WTC11 (cell line): ENCODE results near the gene OR2V2. TPM values are rescaled to one million over a fixed set of nuclear protein-coding genes. Genes with fewer than 3 reads are reported as not detected.
A peak's percentile ranks its signal among the peaks of the same experiment; 100 is the strongest.
"Not testable (repeated sequence)": the region's sequence is repeated elsewhere in the genome, so short reads cannot be mapped to it uniquely, and the experiment has no call there.

Source experiments
- ATAC-seq: fragments of 200-7000 bp; cut with Tn5 transposase; 2 replicates; pipeline ENCODE4 v1.10.0; 2021; ENCODE audit warnings: mild to moderate bottlenecking, moderate library complexity
- Bru-seq: library from RNA; stranded (reverse); fragments of 400-500 nt; gene quantifications from one replicate; lab custom pipeline; 2021; lab: Mats Ljungman, UMichigan
- CTCF ChIA-PET: fragments of 300-600 bp; sonication (Branson Sonifier 250); formaldehyde crosslinking; loops from one replicate; lab custom pipeline; 2021; ENCODE audit warnings: antibody characterized with exemption; lab: Charles Lee
- POLR2A ChIA-PET: fragments of 350-600 bp; sonication (Branson Sonifier 250); formaldehyde crosslinking; loops from one replicate; lab custom pipeline; 2021; ENCODE audit warnings: antibody characterized with exemption; lab: Charles Lee
- DNase-seq: peaks from one replicate; pipeline ENCODE4 v3.0.0; 2021; ENCODE audit warnings: low spot score
- H3K27ac Mint-ChIP-seq: 2 replicates; pipeline ENCODE4 v1.8.0; 2021; ENCODE audit warnings: mixed read lengths
- H3K27me3 Mint-ChIP-seq: 2 replicates; pipeline ENCODE4 v1.8.0; 2021; ENCODE audit warnings: low read depth, mild to moderate bottlenecking, moderate library complexity, mixed read lengths
- H3K36me3 Mint-ChIP-seq: 2 replicates; pipeline ENCODE4 v1.8.0; 2021; ENCODE audit warnings: mixed read lengths
- H3K4me1 Mint-ChIP-seq: 2 replicates; pipeline ENCODE4 v1.8.0; 2022; ENCODE audit warnings: mixed read lengths
- H3K4me3 Mint-ChIP-seq: 2 replicates; pipeline ENCODE4 v1.8.0; 2021; ENCODE audit warnings: mild to moderate bottlenecking, moderate library complexity, mixed read lengths
- H3K9me3 Mint-ChIP-seq: 2 replicates; pipeline ENCODE4 v1.8.0; 2021; ENCODE audit warnings: mixed read lengths
- EMX1 ChIP-seq: fragments of 250-450 bp; sonication (Bioruptor Pico); IDR thresholded peaks from 2 replicates; pipeline ENCODE4 v1.8.0; 2021; ENCODE audit warnings: mild to moderate bottlenecking
- GRHL2 ChIP-seq: fragments of 250-450 bp; sonication (Bioruptor Pico); IDR thresholded peaks from 2 replicates; pipeline ENCODE4 v1.8.0; 2022; ENCODE audit warnings: mild to moderate bottlenecking, moderate library complexity; ENCODE audit not compliant: insufficient replicate concordance, severe bottlenecking
- NR2C2 ChIP-seq: sonication (generic); formaldehyde crosslinking; IDR thresholded peaks from 2 replicates; pipeline ENCODE4 v1.8.0; 2022; ENCODE audit warnings: mild to moderate bottlenecking, missing genetic modification reagents
- PRRX2 ChIP-seq: fragments of 250-450 bp; sonication (Bioruptor Pico); IDR thresholded peaks from 2 replicates; pipeline ENCODE4 v1.8.0; 2021; ENCODE audit warnings: mild to moderate bottlenecking
- TCF7 ChIP-seq: sonication (generic); formaldehyde crosslinking; IDR thresholded peaks from 2 replicates; pipeline ENCODE4 v1.8.0; 2022; ENCODE audit warnings: mild to moderate bottlenecking, low read depth, missing genetic modification reagents, moderate library complexity
- ZNF396 ChIP-seq: fragments of 250-450 bp; sonication (Bioruptor Pico); IDR thresholded peaks from 2 replicates; pipeline ENCODE4 v1.8.0; 2021; ENCODE audit warnings: mild to moderate bottlenecking, moderate library complexity, borderline replicate concordance
- ZNF416 ChIP-seq: fragments of 250-450 bp; sonication (Bioruptor Pico); IDR thresholded peaks from 2 replicates; pipeline ENCODE4 v1.9.0; 2021; ENCODE audit warnings: mild to moderate bottlenecking, inconsistent platforms
- long read RNA-seq, 3 experiments: library from RNA in 1 of 3; library from capped mRNA in 1 of 3; library from polyadenylated mRNA in 1 of 3; unstranded in 2 of 3; stranded (forward) in 1 of 3; transcript quantifications; one replicate each; pipeline ENCODE4 v2.0.0, GENCODE V29; 2021
- total RNA-seq: library from RNA; stranded (reverse); gene quantifications from 3 replicates; pipeline ENCODE4 v1.2.3, GENCODE V29; 2021
- TF ChIP-seq, protein P1 (sequence below): sonication (generic); formaldehyde crosslinking; IDR thresholded peaks from 2 replicates; pipeline ENCODE4 v1.8.0; 2023; ENCODE audit warnings: missing genetic modification reagents, mild to moderate bottlenecking, borderline replicate concordance
- TF ChIP-seq, protein P2 (sequence below): fragments of 250-450 bp; sonication (Bioruptor Pico); IDR thresholded peaks from 2 replicates; pipeline ENCODE4 v1.9.0; 2021; ENCODE audit warnings: mild to moderate bottlenecking
- TF ChIP-seq, protein P3 (sequence below): sonication (generic); formaldehyde crosslinking; conservative IDR thresholded peaks from 2 replicates; pipeline ENCODE4 v1.8.1; 2022; ENCODE audit warnings: mild to moderate bottlenecking, missing genetic modification reagents
- TF ChIP-seq, protein P4 (sequence below): sonication (generic); formaldehyde crosslinking; IDR thresholded peaks from 2 replicates; pipeline ENCODE4 v1.8.1; 2023; ENCODE audit warnings: mild to moderate bottlenecking, moderate library complexity, missing genetic modification reagents

The OR2V2 gene, protein sequence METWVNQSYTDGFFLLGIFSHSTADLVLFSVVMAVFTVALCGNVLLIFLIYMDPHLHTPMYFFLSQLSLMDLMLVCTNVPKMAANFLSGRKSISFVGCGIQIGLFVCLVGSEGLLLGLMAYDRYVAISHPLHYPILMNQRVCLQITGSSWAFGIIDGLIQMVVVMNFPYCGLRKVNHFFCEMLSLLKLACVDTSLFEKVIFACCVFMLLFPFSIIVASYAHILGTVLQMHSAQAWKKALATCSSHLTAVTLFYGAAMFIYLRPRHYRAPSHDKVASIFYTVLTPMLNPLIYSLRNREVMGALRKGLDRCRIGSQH
- not detected in 3 replicates for total RNA-seq
- Bru-seq, nascent RNA, result percentile 4 among the genes with signal in this experiment
- long read RNA-seq, experiment 1, result 0 reads
- long read RNA-seq, experiment 2, result 0 reads
- long read RNA-seq, experiment 3, result 0 reads

DNA sequence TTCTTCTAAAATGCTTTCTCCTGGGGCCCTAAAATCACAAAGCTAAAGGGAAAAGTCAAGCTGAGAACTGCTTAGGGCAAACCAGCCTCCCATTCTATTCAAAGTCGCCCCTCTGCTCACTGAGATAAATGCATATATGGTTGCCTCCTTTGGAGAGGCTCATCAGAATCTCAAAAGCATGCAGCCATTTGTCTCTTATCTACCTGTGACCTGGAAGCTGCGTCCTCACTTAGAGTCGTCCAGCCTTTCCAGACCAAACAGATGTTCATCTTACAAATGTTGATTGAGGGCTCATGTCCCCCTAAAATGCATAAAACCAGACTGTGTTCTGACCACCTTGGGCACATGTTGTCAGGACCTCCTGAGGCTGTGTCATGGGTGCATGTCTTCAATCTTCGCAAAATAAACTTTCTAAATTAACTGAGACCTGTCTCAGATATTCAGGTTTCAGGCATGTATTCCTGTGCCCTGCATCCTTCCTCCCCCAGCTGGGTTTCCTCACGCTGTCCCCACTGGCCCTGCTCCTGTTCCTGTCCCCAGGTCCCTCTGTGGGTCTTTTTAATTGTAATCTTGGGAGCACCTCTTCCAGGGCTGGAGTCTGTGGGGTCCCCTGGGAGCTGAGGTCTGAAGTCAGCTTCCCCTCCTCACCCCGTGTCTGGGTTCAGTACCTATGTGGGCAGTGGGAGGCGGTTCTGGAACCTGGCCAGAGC, at the start of gene OR2V2:
Gene OR2V2 (plus strand): TSS at position 660 of the 710 bp plus-strand sequence. CDS start 7,357 bp downstream, outside the sequence.
- Mint-ChIP-seq H3K9me3 (peaks cover 40% of the 10 kb centered on the region), H3K27me3 (peaks cover 28% of the 10 kb centered on the region)

DNA sequence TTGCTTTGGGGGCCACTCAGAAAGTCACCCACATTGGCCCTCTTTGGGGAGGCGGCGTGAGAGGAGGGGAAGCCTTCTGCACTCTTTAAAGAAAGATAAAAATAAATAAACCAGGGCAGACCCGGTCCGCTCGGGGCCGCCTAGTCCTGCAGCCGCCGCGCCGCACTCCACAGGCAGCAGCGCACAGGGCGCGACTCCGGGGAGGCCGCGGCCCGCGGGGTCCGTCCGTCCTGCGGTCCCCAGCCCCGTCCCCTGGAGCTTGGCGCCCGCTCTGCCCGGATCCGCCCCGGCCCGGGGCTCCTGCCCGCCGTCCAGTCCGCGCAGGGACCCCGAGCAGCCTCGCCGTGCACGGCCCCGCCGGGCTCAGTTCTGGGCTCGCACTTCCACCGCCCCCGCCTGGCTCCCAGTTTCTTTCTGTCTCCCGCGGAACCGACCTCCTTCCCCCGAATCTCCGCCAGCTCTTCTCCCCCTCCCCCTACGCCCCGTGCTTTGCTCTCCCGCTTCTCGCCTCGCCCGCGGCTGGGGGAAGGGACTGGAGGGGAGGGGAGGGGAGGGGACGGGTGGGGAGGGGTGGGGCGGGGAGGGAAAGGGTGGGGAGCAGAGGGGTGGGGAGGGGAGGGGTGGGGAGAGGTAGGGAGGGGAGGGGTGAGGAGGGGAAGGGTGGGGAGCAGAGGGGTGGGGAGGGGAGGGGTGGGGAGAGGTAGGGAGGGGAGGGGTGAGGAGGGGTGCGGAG, 49.5 kb upstream of the OR2V2 start:
- H3K36me3 Mint-ChIP-seq, H3K27ac Mint-ChIP-seq, POLR2A ChIA-PET, ATAC-seq, H3K9me3 Mint-ChIP-seq, DNase-seq, H3K4me1 Mint-ChIP-seq, CTCF ChIA-PET: not testable (repeated sequence)
- peaks cover 29% of the 10 kb centered on the region for H3K27me3 Mint-ChIP-seq
- peak overlapping the region; percentile 41; the same call in 1 of the 2 replicates for H3K4me3 Mint-ChIP-seq

More for the DNA sequence above, at the start of gene OR2V2:
- H3K4me3 Mint-ChIP-seq, ATAC-seq, DNase-seq, POLR2A ChIA-PET: not testable (repeated sequence)
- H3K36me3 Mint-ChIP-seq, result peaks cover 31% of the 10 kb centered on the region
- CTCF ChIA-PET, result interaction anchor here (1.3 to 2.0 kb wide), 2 partner anchors 9 to 21 kb away, joined by 3 to 7 read pairs; no protein-coding TSS in a partner anchor
- peaks cover 34% of the 10 kb centered on the region for H3K4me1 Mint-ChIP-seq
- 0 out of 2 replicates have a peak within 1 kb of the TSS, but pooled peaks have one; percentile 37 for H3K27ac Mint-ChIP-seq

DNA sequence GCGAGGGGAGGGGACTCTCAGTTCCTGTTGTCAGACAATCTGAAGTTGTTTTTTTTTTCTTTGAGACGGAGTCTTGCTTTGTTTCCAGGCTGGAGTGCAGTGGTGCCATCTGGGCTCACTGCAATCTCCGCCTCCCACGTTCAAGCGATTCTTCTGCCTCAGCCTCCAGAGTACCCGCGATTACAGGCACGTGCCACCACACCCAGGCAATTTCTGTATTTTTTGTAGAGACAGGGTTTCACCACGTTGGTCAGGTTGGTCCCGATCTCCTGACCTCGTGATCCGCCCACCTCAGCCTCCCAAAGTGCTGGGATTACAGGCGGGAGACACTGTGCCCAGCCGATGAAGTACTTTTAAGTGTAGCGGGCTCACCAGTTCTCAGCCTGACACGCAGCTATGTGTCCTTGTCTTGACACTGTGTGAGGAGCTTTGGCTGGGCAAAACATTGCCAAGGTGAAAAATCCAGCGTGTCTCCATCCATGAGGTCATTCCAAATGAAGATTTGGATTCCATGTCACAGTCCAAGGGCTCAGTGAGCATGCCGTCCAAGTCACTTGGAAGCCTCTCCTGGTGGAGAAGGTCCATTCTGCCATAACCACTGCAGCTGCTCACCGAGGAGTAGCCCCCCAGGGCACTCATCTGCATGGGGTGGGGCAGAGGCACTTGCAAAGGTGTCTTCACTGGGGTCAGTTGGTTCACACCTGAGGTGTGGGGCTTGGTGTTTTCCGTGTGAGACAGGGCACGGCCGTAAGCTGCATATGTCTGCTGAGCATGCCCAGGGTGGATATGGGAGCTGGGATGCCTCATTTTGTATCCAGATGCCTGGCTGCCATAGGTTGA, 48.4 kb upstream of the OR2V2 start:
- Mint-ChIP-seq H3K4me1 (peaks cover 11% of the 10 kb centered on the region), H3K36me3 (no peaks in the 10 kb centered on the region), H3K27ac (no peak overlapping the region), H3K9me3 (no peaks in the 10 kb centered on the region), H3K4me3 (peak overlapping the region; percentile 66), H3K27me3 (peaks cover 37% of the 10 kb centered on the region)
- POLR2A ChIA-PET, result interaction anchor here (0.6 kb wide), 1 partner anchor 239 kb away, joined by 3 read pairs; no protein-coding TSS in a partner anchor
- no peak for TF ChIP-seq ZNF396 (CRISPR knock-in tag)
- TF ChIP-seq, protein P1, sequence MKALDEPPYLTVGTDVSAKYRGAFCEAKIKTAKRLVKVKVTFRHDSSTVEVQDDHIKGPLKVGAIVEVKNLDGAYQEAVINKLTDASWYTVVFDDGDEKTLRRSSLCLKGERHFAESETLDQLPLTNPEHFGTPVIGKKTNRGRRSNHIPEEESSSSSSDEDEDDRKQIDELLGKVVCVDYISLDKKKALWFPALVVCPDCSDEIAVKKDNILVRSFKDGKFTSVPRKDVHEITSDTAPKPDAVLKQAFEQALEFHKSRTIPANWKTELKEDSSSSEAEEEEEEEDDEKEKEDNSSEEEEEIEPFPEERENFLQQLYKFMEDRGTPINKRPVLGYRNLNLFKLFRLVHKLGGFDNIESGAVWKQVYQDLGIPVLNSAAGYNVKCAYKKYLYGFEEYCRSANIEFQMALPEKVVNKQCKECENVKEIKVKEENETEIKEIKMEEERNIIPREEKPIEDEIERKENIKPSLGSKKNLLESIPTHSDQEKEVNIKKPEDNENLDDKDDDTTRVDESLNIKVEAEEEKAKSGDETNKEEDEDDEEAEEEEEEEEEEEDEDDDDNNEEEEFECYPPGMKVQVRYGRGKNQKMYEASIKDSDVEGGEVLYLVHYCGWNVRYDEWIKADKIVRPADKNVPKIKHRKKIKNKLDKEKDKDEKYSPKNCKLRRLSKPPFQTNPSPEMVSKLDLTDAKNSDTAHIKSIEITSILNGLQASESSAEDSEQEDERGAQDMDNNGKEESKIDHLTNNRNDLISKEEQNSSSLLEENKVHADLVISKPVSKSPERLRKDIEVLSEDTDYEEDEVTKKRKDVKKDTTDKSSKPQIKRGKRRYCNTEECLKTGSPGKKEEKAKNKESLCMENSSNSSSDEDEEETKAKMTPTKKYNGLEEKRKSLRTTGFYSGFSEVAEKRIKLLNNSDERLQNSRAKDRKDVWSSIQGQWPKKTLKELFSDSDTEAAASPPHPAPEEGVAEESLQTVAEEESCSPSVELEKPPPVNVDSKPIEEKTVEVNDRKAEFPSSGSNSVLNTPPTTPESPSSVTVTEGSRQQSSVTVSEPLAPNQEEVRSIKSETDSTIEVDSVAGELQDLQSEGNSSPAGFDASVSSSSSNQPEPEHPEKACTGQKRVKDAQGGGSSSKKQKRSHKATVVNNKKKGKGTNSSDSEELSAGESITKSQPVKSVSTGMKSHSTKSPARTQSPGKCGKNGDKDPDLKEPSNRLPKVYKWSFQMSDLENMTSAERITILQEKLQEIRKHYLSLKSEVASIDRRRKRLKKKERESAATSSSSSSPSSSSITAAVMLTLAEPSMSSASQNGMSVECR, result no peak
- TF ChIP-seq GRHL2 (CRISPR knock-in tag), result no peak
- TF ChIP-seq, protein P2, sequence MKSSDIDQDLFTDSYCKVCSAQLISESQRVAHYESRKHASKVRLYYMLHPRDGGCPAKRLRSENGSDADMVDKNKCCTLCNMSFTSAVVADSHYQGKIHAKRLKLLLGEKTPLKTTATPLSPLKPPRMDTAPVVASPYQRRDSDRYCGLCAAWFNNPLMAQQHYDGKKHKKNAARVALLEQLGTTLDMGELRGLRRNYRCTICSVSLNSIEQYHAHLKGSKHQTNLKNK (CRISPR knock-in tag), result no peak
- no peak for TF ChIP-seq PRRX2
- no peak for TF ChIP-seq TCF7 (CRISPR knock-in tag)
- no peak for TF ChIP-seq ZNF416 (CRISPR knock-in tag)
- TF ChIP-seq, protein P3, sequence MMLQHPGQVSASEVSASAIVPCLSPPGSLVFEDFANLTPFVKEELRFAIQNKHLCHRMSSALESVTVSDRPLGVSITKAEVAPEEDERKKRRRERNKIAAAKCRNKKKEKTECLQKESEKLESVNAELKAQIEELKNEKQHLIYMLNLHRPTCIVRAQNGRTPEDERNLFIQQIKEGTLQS (CRISPR knock-in tag), result no peak
- no peak for TF ChIP-seq EMX1 (CRISPR knock-in tag)
- no peak for TF ChIP-seq NR2C2
- TF ChIP-seq, protein P4, sequence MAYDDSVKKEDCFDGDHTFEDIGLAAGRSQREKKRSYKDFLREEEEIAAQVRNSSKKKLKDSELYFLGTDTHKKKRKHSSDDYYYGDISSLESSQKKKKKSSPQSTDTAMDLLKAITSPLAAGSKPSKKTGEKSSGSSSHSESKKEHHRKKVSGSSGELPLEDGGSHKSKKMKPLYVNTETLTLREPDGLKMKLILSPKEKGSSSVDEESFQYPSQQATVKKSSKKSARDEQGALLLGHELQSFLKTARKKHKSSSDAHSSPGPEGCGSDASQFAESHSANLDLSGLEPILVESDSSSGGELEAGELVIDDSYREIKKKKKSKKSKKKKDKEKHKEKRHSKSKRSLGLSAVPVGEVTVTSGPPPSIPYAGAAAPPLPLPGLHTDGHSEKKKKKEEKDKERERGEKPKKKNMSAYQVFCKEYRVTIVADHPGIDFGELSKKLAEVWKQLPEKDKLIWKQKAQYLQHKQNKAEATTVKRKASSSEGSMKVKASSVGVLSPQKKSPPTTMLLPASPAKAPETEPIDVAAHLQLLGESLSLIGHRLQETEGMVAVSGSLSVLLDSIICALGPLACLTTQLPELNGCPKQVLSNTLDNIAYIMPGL (CRISPR knock-in tag), result no peak
- CTCF ChIA-PET, result interaction anchor here (1.0 to 1.8 kb wide), 4 partner anchors 11 to 230 kb away, joined by 4 to 13 read pairs (median 5); no protein-coding TSS in a partner anchor
- DNase-seq (no peak), ATAC-seq (no peak)
